GM18519 (cell line): ENCODE measurements around the gene SCGB3A1.

Experiments
- ATAC-seq: cut with Tn5 transposase; IDR thresholded peaks from one replicate; pipeline ENCODE4 v1.9.1; 2021; ENCODE audit warnings: mild to moderate bottlenecking, moderate library complexity; ENCODE audit not compliant: unreplicated experiment, low FRiP score

The SCGB3A1 gene

DNA sequence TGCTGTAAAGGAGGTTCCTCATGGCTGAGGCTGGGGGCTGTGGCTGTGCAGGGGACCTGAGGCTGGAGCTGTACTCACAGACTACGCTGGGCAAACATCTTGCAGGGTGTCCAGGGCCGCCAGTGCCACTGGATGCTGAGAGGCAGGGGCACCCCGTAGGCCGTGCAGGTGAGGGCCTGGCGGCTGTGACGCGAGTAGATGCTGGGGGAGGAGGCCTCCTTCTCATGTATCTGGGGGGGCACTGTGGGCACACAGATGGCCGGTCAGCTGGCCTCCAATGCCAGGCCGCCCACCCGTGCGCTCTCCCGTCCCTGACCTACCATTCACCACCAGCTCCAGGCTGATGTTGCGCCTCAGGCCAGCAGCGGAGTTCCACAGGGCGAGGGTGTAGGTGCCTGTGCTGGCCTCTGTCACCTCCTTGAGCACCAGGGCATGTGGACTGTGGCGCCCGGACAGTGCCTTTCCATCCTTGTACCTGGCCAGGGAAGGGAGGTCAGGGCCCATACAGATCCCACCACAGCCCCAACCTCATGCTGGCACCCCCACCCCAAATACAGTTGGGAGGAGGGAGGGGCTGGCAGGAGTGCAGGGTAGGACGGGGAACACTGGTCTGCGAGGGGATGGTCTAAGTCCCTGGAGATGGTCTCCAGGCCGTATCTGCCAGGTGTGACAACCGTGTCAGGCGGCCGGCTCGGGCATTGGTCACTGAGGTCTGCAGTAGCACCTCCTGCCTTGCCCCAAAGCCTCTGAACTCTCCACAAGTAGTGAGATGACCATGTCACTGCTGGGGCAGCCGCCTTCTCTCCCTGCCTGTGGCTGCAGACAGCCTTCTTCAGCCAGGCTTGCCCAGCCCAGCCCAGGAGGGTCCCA, 34.7 kb upstream of the SCGB3A1 start:
- no peak for ATAC-seq

GRCh38 chr5:180625125-180625790, 34.0 kb upstream of the SCGB3A1 start:
- ATAC-seq, result no peak

GRCh38 chr5:180624587-180624986, 33.3 kb upstream of the SCGB3A1 start:
- ATAC-seq, result no peak

- no peak for ATAC-seq
Measured at GRCh38 chr5:180623844-180624243, 32.5 kb upstream of the SCGB3A1 start.

DNA sequence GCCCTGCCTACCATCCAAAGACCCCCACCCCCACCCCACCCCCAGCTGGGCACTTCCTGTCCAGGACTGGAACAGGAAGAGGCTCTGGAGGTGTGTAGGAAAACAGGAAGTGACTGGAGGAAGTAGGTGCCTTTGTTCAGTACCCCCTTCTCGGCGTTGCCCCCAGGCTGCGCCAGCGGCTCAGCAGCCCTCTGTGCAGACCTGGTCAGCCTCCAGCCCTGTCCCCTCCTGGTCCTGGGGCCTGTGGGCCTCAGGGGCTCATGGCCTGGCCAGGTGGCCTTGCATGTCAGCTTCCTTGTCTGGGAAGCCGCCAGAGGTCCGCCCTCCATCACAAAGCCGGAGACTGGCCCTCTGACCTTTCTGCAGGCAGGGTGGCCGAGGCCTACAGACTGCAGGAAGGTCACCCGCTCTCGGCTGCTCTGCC, 32.1 kb upstream of the SCGB3A1 start:
- ATAC-seq, result no peak

- ATAC-seq, result no peak
Measured at GRCh38 chr5:180622910-180623309, 31.6 kb upstream of the SCGB3A1 start.

DNA sequence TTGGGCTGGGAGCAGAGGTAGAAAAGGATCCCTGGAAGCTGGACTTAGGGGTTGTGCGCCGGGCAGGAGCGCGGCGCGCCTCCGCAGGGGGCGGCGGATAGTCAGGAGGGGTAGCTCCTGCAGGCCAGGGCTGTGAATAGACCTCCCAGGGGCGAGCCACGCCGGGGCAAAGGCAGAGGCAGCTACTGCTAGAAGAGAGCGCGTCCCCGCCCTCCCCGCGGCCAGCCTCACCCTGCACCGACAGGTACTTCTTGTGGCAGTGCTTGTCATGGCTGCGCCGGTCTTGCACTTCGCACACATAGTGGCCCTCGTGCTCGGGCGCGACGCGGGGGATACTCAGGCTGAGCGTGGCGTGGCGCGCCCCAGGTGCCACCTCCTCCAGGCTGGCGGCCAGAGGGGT, 30.0 kb upstream of the SCGB3A1 start:
- ATAC-seq, result no peak

GRCh38 chr5:180620014-180620413, 28.7 kb upstream of the SCGB3A1 start:
- ATAC-seq, result no peak

DNA sequence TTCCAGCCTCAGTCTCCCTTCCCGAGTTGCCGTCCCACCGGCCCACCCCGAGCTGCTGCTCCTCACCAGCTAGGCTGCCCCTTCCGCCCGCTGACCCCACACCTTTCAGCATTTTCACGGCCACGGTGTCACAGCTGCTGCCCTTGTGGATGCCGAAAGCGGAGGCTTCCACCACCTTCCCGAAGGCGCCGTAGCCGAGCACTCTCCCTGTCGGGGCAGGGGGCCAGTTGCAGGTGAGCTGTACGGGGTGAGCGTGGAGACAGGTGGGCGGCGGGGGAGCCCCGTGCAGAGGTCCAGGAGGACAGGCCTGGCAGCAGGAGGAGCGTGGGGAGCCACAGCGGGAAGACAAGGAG, 28.2 kb upstream of the SCGB3A1 start:
- ATAC-seq, result no peak

DNA sequence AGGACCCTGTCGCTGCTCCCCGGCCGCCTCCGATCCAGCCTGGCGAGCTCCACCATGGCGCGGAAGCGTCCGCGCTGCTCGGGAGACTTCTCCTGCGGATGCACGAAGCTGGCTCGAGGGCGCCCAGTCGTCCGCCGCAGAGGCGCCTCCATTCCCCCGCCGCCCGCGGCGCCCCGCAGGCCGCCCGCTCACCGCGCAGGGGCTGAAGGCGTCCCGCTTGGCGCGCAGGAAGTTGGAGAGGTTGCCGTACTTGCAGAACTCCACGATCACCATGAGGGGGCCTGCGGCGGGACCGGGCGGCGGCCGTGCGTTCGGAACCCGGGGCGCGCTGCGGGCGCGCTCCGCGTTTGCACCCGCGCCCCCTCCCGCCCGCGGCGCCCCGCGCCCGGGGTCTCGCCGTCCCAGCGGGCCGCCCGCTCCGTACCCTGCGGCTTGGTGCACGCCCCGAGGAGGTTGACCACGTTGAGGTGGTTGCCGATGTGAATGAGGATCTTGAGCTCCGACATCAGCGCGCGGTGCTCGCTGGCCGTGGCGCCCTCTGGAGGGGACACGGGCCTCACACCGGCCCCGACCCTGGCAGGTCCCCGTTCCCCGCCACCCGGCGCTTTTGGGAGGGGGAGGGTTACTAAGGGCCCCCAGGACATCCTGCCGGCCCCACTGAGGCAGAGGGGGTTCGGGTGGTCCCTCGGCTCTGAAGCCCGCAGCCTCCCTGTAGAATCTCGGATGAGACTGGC, 27.7 kb upstream of the SCGB3A1 start:
- ATAC-seq, result no peak

- no peak for ATAC-seq
Measured at GRCh38 chr5:180618487-180618828, 27.2 kb upstream of the SCGB3A1 start.

DNA sequence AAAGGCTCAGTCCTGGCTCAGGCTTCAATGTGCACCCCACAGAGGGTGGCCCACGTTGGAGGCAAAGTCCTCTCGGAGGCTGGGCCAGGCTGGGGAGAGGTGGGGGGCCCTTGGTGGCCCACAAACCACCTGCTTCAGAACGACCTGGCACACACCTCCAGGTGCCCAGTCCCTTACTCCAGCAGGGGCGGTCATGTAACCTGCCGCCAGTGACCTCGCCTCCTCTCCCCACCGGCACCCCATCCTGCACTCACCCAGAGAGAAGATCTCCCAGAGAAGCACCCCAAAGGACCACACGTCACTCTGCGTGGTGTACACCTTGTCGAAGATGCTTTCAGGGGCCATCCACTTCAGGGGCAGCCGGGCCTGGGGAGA, 22.5 kb upstream of the SCGB3A1 start:
- no peak for ATAC-seq

- no peak for ATAC-seq
Measured at GRCh38 chr5:180613188-180613813, 22.0 kb upstream of the SCGB3A1 start.

DNA sequence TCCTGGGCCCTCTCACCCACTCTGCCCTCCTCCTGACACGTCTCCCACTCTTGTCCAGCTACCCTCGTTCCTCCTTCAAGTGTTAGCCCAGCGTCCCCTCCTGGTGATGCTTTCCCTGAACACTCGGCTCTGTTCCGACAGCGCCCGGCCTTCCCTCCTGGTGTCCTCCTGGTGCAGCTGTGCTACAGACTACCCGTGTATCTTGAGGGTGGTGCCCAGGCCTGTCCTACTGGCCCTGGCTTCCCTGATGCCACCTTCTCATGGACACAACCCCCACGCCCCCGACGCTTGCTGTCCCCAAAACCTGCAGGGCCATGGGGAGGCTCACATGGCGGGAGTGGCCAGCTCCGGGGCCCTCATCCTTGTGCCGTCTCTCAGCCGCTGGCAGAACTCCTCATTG, 21.4 kb upstream of the SCGB3A1 start:
- no peak for ATAC-seq

DNA sequence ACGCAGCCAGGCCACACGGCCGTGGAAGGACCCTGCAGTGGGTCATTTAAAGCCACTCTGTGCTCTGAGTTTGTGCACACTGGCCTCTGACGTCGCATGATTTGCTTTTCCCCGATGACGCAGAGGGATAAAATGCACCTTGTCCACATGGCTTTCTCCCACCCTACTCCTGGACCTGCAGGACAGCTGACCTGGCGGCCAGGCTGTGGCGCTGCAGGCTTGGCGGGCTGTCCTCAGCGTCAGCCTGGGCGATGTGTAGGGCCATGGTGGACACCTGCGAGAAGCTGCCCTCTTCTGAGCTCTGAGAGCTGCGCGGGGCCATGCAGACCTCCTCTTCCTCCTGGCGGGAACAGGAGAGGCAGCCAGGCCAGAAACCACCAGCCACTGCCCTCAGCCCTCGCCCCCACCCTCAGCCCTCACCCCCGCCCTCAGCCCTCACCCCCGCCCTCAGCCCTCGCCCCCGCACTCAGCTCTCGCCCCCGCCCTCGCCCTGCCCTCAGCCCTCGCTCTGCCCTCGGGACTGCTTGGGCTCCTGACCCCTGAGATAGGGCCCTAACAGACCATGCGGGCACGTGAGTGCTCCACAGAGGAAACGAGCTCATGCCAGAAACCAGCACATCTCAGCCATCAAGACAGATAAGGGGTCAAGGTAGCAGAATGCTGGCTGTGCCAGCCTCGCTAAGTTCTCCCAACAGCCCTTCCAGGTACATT, 20.0 kb upstream of the SCGB3A1 start:
- no peak for ATAC-seq

DNA sequence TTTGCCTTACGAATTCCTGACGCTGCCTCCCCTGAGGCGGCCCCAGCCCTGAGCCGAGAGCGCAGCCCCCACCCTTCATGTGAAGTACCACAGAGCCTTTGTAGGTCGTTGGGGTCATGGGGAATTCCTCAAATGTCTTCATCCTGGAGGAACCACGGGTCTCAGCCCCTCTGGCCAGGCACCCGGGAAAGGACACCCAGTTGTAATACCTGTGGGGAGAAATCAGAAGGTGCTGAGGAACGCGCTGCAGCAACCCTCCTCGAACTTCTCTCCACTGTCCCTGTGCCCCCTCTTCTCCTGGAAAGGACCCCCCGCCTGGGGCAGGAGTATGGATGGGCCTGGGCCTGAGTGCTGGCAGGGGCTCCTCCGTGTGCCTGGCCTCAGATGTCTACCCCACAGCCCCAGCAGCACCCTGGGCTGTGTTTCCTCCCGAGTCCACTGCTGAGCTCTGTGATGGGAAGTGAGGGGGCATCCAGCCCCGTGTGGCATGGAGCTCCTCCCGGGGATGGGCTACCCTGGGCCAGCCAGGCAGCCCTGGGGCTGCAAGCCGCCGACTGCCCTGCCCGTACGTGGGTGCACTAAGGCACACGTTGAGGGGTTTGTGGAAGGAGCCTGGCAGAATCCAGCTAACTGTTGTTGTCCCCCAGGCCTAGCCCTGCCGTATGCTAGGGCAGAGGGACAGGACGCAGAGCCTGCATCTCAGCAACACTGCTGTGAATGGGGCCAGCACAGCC, 18.7 kb upstream of the SCGB3A1 start:
- no peak for ATAC-seq

GRCh38 chr5:180609386-180609785, 18.1 kb upstream of the SCGB3A1 start:
- no peak for ATAC-seq

GRCh38 chr5:180608572-180609310, 17.4 kb upstream of the SCGB3A1 start:
- no peak for ATAC-seq
